NB4 (cell line): Measurements from ENCODE around the gene SPAG9.

Source experiments
- DNase-seq: peaks from one replicate; pipeline ENCODE4 v3.0.0; 2010; ENCODE audit warnings: low read depth
- H3K4me3 ChIP-seq: one replicate; pipeline ENCODE4 v1.5.1; 2011; ENCODE audit warnings: mild to moderate bottlenecking, low read depth, low read length, moderate library complexity
- MYC ChIP-seq: IDR thresholded peaks from 2 replicates; pipeline ENCODE4 v1.6.1; 2011; ENCODE audit warnings: low read depth, low read length
- POLR2A ChIP-seq: IDR thresholded peaks from 2 replicates; pipeline ENCODE4 v1.6.1; 2011; ENCODE audit warnings: mild to moderate bottlenecking; ENCODE audit not compliant: insufficient read length; ENCODE audit errors: extremely low read depth
- TF ChIP-seq, protein P1 (sequence below): IDR thresholded peaks from 2 replicates; pipeline ENCODE4 v1.6.1; 2011; ENCODE audit warnings: low read depth, low read length
- TF ChIP-seq, protein P2 (sequence below): IDR thresholded peaks from one replicate; pipeline ENCODE4 v1.5.1; 2012; ENCODE audit warnings: low read depth, low read length

The SPAG9 gene

DNA sequence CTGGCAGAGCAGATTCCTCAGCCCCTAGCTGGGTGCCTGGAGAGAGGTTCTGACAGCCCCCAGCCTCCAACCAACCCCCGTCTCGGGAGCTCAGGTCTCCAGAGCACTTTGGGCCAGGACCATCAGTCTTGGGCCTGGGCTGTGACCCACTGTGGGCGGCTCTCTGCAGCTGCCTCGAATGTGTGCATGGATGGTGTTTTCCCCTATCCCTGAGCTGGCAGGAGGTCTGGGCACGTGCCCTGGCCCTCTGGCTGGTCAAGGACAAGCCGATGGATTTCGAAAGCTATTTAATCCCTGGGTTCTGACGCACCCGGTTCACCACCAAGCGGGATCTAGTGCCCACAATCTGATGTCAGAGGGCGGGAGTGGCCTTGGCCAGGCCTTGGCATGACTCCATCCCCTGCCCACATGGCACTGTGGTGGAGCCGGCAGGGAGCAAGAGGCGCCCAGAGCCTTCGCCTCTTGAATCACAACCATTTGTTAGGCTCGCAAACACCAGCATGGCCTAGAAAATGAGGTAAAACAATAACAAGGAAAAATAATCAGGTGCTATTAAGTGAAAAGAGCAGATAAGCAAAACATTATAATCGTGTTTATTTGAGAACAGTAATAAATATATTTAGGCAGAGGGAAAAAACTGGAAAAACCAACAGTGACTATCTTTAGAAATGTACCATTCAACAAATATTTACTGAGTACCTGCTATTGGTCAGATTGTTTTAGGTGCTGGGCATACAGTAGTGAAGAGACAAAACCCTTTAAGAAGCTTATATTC lies 185.3 kb downstream of the SPAG9 start:
- H3K4me3 ChIP-seq: no peak overlapping the region
- TF ChIP-seq MYC (no peak), POLR2A (no peak)
- TF ChIP-seq, protein P1, sequence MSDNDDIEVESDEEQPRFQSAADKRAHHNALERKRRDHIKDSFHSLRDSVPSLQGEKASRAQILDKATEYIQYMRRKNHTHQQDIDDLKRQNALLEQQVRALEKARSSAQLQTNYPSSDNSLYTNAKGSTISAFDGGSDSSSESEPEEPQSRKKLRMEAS: no peak
- TF ChIP-seq, protein P2, sequence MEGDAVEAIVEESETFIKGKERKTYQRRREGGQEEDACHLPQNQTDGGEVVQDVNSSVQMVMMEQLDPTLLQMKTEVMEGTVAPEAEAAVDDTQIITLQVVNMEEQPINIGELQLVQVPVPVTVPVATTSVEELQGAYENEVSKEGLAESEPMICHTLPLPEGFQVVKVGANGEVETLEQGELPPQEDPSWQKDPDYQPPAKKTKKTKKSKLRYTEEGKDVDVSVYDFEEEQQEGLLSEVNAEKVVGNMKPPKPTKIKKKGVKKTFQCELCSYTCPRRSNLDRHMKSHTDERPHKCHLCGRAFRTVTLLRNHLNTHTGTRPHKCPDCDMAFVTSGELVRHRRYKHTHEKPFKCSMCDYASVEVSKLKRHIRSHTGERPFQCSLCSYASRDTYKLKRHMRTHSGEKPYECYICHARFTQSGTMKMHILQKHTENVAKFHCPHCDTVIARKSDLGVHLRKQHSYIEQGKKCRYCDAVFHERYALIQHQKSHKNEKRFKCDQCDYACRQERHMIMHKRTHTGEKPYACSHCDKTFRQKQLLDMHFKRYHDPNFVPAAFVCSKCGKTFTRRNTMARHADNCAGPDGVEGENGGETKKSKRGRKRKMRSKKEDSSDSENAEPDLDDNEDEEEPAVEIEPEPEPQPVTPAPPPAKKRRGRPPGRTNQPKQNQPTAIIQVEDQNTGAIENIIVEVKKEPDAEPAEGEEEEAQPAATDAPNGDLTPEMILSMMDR: no peak
- no peak for DNase-seq

DNA sequence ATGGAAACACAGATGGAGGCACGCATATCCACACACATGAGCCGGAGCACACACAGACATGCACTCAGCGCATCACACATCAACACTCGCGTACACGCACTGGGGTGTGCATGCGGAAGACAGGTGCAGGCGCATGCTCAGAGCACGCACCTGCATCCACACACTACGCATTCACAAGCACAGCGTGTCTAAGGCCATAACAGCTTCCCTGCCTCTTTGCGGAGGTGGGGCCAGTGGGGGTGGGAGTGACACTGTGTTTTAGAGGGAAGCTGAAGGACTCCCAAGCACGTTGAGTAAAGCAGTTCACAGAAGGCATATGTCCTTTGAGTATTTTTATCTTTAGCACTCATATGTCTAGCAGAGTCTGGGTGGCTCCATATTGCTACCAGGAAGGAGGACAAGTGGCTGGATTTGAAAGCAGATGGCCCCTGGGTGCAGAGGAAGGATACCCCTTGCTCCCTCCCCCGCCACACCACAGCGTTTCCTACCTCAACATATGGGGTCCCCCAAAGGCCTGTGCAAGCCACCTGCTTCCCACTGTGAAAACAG lies 185.9 kb downstream of the SPAG9 start:
- DNase-seq: no peak
- TF ChIP-seq POLR2A (no peak), MYC (no peak)
- TF ChIP-seq, protein P2: no peak
- TF ChIP-seq, protein P1: no peak
- no peak overlapping the region for H3K4me3 ChIP-seq

DNA sequence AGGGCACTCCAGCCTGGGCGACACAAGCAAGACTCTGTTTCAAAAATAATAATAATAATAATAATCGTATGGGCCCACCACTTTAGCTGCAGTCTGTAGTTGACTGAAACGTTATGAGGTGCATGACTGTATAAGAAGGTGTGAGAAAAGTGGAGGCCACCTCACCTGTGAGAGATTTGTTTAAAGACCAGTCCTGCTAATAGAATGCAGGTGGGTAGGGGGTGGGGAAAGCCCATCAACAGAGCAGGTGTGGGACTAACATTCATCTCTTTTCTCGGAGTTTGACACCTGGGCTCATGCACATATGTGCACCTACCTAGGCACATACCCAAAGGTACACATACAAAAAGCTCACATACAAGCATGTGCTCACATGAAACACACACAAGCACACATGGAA lies 186.5 kb downstream of the SPAG9 start:
- no peak for DNase-seq
- H3K4me3 ChIP-seq: no peak overlapping the region
- TF ChIP-seq, protein P1: no peak
- no peak for TF ChIP-seq POLR2A
- no peak for TF ChIP-seq MYC
- TF ChIP-seq, protein P2: no peak

DNA sequence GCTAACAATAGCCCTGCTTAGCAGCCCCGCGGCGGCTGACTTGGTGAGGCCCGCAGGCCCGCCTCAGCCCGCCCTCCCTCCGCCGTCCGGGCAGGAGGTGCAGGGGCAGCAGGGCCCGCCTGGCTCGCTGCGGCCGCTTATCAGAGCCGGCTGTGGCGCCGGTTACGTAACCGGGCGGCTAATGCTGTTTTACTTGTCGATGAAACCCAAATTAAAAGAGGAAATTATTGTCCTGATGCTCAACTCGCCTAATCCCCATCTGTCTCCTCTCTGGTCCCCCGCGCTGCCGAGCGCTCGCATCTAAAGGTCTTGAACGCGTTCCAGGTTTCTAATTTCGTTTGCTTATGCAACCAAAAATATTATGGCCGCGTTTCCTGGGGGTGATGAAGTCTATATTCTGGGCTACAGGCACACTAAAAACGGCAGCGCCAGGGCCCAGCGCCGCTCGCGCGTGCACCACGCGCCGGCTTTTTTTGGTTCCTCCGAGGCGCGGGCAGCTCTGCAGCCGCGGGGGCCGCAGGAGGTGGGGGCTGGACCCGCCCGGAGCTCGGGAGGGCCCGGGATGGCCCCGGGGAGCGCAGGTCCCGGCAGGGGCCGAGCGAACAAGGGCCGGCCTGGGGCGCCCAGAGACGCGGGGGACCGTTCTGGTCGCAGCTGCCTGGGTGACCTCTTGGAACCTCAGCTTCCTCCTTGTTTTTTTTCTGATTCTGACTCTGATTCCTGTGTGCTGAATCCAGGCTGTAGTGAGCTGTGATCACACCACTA lies 189.3 kb downstream of the SPAG9 start:
- peak; percentile 96 for DNase-seq
- peak overlapping the region; percentile 53 for H3K4me3 ChIP-seq
- TF ChIP-seq MYC: peak; percentile 16; the same call in 1 of the 2 replicates
- TF ChIP-seq, protein P1: no peak

DNA sequence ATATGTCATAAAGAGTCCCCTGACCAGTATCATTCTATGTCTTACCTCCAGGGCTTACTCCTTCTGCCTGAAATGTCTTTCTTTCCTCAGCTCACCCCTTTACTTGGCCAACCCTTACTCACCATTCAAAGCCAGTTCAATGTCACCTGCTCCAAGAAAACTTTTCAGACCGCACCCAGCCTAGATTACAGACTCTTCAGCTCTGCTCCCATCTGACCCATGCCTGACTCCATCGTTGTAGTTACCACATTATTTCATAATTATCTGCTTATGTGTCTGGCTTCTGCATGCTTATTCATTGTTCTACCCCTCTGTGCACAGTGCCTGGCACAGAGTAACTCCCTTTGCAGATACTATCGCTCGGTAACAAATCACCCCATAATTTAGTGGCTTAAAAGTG lies 192.0 kb downstream of the SPAG9 start:
- TF ChIP-seq POLR2A (no peak), MYC (no peak)
- TF ChIP-seq, protein P2: no peak
- TF ChIP-seq, protein P1: no peak
- peak; percentile 46 for DNase-seq
- no peak overlapping the region for H3K4me3 ChIP-seq

DNA sequence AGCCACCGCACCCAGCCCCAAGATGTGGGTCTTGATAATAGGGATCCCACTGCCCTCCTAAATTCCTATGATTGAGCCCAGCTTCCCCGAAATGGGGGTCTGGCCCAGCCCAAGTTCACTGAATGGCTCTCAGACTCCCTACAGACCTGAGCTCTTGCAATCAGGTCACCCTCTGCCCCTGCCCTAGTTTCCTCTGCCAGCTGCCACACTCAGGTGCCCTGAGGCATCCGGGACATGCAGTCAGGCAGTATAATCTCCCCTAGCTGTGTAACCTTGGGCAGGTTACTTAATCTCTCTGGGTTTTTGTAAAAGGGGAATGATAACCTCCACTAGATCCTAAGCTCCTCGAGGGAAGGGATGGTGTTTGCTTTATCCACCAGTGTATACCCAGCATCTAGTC lies 193.4 kb downstream of the SPAG9 start:
- no peak overlapping the region for H3K4me3 ChIP-seq
- no peak for DNase-seq
- TF ChIP-seq MYC (no peak), POLR2A (no peak)
- TF ChIP-seq, protein P2: no peak
- TF ChIP-seq, protein P1: no peak
